Ramos (cell line): ENCODE measurements around the gene ALDH16A1.

Source experiments
- in situ Hi-C: fragments of 300-500 bp; cut with MboI; formaldehyde crosslinking; loops from one replicate; pipeline ENCODE4 v1.14.3; 2022; ENCODE audit warnings: low sequenced_read_pairs; ENCODE audit not compliant: unreplicated experiment

The ALDH16A1 gene

DNA sequence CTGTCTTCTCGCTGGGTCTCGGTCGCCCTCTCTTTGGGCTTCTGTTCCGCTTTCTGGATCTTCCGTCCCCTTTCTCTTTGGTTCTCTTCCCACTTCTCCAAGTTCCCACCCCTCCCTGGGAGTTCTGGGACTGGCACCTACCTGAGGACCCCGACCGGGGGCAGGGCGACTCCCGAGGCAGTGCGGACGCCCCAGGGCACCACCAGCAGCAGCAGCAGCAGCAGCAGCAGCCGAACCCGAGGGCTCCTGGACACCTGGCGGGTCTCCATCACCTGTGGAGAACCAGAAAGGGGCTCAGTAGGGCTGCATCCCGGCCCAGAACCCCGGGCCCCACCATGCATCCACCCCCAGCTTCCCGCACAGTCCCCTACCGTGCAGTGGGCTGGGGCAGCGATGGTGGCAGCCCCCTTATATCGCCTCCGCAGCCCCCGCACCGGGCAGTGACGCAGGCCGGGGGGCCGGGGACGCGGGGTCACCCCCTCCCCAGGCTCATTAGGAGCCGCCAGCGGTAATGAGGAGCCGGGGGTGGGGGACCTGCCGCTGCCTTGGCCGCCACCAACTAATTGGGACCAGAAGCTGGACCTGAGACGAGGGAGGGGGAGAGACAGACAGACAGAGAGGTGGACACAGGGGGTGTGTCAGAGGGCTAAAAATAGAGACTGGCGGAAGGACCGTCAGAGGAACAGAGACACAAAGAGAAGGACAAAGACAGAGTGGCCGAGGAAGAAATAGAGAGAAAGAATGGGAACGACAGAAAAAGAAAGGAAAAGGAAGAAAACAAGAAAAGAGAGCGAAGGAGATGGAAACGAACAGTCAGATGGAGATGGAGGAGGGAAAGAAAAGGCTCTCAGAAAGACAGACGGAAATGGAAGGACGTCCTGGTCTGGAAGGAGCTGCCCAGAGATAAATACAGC is 29.7 kb upstream of the ALDH16A1 start, which contains the start of gene PTH2:
TSS of gene PTH2 (minus strand) at position 371 of the 914 bp plus-strand sequence. CDS start at position 269, 102 bp downstream.
- in situ Hi-C loops, result no loop called here

DNA sequence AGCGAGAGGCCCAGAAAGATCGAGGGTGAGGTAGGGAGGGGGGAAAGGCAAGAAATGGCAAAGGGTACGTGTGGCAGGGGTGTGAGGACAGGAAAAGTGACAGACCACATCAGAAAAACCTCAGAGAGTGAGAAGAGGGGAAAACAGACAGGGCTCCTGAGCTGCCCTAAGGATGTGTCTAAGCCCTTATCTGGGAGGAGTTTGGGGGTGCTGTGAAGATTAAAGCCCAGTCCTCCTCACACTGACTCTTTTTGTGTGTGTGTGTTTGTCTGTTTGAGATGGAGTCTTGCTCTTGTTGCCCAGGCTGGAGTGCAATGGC is 29.1 kb upstream of the ALDH16A1 start:
- in situ Hi-C loops, result no loop called here

DNA sequence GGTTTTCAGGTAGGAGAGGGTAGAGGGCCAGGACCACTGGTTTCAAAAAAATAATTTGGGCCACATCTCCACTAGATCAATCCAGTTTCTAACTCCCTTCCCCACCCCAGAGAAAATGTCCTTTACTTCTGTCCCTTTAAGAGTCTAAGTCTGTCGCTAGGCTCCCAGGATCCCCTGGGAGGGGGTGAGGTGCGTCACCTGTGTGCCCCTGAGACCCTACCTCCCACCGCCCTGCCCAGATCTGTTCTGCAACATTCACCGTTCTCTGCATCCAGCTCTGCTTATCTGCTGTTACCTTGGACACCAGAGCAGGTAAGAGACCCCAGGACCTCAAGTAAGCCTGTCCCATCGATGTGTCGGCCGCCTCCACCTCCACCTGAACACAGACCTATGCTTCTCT is 27.8 kb upstream of the ALDH16A1 start, which contains the start of gene GFY:
TSS of gene GFY (plus strand) at position 211 of the 400 bp plus-strand sequence. CDS start 1,043 bp downstream, outside the sequence.
- in situ Hi-C loops, result no loop called here

DNA sequence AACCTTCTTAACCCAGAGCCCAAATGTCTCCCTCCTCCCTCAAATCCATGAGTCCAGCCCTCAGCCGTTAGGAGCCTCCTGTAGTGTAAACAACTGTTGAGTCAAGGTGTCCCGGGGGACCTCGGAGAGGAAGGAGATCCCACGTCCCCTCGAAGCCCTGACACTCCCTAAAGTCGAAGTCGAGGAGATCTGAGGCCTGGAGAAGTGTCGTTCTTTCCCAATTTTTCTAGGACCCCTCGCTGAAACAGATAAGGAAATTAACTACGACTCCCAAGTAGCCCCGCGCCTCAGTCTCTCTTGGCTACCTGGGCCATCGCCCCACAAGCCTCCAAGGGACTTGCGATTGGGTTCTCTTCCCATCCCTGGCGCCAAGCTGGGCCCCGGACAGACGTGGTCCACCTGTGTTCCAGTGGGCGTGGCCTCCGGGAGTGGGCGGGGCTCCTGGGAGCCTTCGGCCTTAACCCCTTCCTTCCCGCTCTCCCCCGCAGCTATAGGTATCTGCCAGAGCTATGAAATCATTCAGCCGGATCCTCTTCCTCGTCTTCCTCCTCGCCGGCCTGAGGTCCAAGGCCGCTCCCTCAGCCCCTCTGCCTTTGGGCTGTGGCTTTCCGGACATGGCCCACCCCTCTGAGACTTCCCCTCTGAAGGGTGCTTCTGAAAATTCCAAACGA is 27.0 kb upstream of the ALDH16A1 start:
- in situ Hi-C loops, result no loop called here

DNA sequence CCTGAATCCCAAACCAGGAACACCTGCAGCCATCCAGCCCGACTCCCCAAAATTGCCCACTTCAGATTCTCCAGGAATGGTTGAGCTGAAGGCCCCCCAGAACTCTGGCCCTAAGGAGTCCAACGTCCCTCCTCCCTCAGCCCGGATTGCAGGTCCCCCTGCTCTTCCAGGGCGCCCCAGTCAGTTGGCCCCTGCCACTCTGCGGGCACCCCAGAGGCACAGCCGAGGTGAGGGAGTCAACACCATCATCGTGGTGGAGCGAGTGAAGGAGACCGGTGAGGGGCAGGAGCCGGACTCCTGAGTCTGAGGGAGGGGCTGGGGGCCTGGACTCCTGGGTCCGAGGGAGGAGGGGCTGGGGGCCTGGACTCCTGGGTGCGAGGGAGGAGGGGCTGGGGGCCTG is 25.7 kb upstream of the ALDH16A1 start:
- in situ Hi-C loops, result no loop called here

DNA sequence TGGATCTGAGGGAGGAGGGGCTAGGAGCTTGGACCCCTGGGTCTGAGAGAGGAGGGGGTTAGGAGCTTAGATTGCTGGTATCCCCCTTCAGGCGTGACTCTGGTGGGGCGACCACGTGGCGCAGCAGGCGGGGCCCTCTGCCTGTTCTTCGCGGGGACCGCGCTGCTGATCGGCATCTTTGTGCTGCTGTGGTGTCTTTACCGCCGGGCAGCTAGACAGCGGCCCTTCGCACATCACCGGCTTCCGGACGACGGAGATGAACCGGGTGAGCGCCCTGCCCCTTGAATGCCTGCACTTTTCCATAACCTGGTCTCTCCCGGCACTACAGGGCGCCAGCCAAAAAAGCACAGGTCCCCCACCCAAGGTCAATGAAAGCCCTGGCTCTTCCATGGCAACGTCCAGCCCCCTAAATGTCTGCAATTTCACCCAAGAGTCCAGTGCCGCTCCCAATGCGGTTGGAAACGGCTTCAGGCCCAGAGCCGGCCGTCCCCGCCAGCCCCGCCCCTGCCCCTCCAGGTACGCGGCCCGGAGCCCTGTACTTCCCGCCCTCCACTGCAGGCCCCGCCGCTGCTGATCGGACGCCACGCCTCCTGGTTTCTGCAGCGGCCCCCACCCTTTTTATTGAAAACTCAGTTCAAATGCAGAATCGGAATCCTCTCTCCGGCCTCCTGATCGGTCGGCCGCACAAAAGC is 25.0 kb upstream of the ALDH16A1 start:
- in situ Hi-C loops, result no loop called here

DNA sequence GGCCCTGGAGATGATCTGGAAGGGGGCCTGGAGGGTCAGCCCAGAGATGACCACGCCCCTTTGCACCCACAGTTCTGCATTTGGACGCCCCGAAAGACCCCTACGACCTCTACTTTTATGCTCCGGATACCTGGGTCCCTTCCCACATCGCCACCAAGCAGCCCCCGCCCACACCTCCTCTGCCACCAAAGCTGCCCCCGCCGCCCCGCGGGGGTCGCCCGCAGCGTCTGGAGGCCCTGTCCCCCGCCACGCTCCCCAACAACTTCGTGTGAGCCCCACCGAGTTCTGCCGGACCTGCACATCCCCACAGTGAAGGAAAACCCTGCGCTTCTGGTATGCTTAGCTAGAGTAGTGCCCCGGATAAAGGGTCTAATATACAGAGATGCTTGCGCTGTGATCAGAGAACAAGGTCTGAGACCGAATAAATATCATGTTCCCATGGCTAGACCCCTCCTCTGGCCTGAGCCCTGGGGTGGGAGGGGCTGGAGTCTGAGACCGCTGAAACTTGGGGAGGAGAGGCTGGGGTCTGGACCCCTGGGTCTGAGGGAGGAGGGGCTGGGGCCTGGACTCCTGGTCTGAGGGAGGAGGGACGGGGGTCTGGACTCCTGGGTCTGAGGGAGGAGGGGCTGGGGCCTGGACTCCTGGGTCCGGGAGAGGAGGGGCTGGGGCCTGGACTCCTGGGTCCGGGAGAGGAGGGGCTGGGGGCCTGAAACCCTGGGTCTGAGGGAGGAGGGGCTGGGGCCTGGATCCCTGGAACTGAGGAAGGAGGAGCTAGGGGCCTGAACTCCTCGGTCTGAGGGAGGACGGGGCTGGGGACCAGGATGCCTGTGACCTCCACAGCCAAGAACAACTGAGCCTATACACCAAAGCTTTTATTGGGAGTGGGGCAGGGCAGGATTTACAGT is 24.2 kb upstream of the ALDH16A1 start:
- in situ Hi-C loops, result no loop called here

DNA sequence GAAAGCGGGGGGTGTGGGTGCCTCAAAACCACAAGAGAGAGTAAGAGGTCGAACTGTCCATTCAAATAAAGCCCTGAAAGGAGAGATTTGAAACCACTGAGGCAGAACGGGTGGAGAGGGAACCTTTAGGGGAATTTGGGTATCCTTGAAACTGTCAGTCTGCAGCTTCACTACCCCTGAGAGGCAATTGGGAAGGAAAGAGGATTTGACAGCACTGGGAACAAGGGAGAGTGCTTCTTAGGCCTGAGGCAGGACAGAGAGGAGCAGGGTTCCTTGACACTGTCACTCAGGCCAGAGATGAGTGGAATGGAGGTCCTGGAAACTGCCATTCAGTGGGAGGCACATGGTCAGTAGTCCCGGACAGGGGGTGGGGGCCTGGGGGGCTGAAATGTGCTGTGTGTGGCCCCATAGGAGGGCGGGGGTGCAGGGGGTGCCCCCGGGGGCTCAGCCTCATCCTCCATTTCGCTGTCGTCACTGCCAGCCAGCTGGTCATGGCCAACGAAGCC is 22.8 kb upstream of the ALDH16A1 start:
- in situ Hi-C loops, result no loop called here

DNA sequence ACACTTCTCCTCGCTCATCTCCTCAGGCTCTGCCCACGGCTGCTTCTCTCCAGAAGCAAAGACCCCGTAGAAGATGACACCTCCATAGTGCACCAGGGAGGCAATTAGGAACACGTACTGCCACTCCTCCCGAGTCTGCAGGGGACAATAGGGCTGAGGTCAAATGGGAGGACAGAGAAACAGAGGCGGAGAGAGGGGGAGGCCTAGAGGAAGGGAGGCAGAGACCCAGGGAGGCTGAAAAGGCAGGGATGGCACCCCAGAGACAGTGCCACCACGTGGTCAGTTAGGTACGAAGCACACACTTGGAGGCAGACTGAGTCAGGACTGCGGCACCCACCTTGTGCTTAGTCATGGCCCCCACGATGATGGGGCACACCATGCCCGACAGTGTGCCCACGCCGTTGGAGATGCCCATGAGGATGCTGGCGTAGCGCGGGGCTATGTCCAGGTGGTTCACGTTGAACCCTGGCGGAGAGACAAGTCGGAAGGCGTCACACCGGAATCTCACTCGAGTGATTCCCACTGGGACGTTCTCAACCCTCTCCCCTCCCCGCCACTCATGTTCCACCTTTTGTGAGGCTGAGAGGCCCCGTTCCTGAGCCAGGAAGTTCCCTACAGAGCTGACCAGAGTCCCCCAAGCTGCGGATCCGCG is 22.2 kb upstream of the ALDH16A1 start:
- in situ Hi-C loops, result no loop called here

DNA sequence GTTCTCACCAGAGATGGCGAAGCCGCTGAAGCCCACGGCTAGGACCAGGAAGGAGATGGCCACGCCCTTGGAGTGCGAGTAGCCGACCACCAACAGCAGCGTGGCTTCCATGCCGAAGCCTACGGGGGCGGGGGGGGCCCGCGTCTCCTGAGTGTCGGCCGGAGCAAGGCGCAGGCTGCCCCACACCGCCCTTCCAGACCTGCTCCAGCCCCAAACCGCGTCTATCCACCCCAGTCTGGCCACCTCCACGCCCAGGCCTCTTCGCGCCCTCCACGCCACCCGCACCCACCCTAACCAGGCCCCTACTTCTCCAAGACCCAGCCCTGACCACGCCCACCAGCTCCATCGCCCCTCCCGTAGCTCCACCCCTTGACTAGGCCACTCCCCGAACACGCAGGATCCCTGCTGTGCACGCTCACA is 21.7 kb upstream of the ALDH16A1 start:
- in situ Hi-C loops, result no loop called here

DNA sequence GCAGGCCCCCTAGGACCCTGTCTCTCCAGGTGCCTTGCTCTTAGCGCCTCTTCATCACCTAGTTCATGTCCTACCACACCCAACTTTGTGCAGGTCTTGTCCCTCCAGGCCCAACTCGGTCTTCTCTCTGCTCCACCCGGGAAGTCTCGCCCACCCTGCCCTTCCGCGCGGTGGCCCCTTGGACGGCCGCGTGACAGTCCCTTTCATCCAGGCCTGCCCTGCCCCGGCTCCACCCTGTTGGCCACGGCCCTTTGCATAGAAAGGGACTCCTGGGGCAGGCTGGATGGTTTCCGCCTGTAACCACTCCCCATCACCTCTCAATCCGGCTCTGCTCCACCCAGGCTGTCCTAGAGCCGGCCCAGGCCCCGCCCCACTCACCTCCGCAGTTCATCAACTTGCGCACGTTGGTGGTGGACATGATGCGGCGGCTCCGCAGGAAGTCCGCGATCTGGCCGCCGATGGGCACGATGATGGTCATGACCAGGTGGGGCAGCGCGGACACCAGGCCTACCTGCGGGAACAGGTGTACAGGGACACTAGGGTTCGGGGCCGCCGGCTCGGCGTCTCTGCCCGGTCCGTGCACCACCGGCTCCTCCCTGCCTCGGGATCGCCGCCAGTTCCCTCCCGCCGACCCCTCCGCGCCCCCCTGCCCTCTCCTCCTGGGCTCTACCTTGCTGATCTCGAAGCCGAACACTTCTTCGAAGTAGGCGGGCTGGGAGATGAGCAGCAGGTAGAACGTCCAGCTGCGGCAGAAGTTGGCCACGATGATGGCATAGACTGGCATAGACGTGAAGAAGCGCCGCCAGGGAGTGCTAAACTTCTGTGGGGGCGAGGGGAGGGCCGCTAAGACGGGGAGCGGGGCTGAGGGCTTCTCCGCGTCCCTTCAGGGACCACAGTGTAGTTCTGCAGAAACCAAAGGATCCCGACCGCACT is 20.6 kb upstream of the ALDH16A1 start:
- in situ Hi-C loops, result no loop called here

DNA sequence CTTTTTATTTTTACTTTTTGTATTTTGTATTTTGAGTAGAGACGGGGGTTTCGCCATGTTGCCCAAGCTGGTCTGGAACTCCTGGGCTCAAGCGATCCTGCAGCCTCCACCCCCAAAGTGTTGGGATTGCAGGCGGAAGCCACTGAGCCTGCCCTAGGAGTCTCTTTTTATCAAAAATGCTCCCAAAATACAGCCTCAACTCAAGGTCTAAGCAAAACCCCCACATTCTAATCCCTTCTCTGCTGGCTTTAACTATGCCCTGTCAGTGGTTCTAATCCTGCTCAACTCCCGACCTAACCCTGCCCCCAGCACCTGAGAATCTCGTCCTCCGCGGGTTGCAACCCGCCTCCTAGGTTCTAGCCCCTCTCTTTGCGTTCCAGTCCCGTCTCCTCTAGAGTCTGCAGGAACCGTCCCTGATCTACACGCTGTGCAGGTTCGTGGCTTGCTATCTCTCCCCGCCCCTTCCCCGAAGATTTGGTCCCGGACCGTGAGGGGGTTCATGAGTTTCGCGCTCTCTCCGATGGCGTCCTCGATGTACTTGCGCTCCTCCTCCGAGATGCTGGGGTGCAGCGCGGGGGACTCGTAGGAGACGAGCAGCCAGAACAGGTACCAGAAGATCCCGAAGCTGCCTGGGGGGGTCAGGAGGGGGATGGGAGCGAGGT is 19.7 kb upstream of the ALDH16A1 start:
- in situ Hi-C loops, result no loop called here

DNA sequence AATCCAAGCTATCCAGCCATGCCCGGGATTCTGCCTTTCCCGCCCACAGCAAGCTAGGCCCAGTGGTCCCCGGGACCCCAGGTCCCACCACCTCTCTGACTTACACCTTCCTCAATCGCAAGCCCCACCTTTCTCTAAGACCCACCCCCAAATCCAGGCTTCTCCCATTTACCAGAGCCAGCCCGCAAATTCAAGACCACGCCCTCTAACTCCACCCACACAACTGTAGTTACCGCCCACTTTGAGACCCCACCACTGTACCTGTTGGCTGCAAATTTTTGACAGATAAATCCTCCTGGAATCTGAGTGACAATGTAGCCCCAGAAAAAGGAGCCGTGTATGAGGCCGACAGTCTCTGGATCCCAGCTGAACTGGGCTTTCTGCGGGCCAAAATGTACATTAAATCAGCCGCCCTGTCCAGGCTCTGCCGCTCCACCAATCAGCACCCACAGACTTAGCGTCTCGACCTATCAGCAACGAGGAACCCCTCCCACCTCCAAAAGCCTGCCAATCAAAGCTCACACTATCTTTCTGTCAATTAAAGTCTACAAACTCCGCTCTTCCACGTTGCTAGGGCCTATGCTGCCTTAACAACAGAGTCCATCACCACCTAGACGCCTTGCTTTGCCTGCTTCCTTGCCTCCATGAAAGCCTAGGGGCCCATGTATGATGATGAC is 18.0 kb upstream of the ALDH16A1 start:
- in situ Hi-C loops, result loop anchor here (5.0 kb wide), 1 partner anchor 43 kb away; no protein-coding TSS in a partner anchor

DNA sequence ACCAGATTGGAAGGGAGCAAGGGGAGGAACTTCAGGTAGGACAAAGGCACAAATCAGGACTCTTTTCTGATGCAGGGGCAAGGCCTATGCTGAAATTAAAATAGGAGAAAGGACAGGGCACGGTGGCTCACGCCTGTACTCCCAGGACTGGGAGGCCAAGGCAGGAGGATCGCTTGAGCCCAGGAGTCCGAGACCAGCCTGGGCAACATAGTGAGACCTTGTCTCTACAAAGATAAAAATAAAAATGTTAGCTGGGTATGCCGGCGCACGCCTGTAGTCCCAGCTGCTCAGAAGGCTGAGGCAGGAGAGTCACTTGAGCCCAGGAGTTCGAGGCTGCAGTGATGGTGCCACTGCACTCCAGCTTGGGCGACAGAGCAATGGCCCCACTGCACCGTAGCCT is 17.4 kb upstream of the ALDH16A1 start:
- in situ Hi-C loops, result loop anchor here (5.0 kb wide), 1 partner anchor 43 kb away; no protein-coding TSS in a partner anchor

DNA sequence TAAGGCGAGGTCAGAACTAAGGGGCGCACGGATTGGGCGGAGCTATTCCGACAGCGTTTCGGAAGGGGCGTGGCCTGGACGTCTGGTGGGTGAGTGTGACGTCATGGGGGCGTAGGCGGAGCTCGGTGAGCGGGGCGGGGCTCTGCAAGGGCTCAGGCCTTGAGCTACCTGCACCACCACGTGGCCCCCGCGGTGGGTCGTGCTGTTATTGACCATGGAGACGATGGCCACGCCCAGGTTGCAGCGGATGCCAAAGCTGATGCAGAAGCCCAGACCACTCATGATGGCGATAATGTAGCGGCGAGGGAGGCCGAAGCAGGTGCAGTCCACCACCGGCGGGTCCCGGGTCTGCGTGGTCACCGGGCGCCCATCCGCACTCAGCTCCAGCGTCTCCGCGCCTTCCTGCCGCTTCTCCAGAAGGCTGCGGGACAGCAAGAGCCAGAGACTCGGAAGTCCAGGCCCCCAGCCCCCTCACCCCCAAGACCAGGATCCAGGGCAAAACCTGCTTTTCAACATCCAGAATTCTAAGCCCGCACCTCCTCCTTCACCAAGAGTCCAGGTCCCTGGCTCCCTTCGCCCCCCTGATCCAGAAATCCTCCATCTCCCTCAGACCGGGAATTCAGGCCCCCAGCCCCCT is 16.5 kb upstream of the ALDH16A1 start:
- in situ Hi-C loops, result loop anchor here (5.0 kb wide), 1 partner anchor 44 kb away; no protein-coding TSS in a partner anchor

DNA sequence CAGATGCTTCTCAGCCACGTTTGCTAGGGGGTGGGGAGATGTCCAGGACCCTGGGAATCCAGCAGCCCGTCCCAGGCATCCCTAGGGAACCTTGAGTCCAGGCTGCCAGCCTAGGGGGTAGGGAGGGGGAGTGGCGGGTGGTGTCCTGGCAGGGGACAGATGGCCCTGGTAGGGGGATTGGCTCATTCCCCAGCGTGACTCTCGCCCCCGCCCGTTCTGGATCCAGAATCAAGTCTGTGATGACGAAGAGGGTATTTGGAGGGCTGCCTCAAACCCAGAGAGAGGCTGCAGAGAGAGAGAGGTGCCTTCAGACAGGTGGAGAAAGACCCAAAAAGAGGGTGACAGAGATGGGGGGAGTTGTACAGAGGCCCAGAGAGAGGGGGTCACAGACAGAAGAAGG is 15.8 kb upstream of the ALDH16A1 start:
- in situ Hi-C loops, result loop anchor here (5.0 kb wide), 1 partner anchor 45 kb away; no protein-coding TSS in a partner anchor
